ENCODE measurements around the gene GFRA1.

GFRA1 gene

GRCh38 chr10:116105264-116105663, 167.7 kb downstream of the GFRA1 start:
- TF ChIP-seq, protein P1, sequence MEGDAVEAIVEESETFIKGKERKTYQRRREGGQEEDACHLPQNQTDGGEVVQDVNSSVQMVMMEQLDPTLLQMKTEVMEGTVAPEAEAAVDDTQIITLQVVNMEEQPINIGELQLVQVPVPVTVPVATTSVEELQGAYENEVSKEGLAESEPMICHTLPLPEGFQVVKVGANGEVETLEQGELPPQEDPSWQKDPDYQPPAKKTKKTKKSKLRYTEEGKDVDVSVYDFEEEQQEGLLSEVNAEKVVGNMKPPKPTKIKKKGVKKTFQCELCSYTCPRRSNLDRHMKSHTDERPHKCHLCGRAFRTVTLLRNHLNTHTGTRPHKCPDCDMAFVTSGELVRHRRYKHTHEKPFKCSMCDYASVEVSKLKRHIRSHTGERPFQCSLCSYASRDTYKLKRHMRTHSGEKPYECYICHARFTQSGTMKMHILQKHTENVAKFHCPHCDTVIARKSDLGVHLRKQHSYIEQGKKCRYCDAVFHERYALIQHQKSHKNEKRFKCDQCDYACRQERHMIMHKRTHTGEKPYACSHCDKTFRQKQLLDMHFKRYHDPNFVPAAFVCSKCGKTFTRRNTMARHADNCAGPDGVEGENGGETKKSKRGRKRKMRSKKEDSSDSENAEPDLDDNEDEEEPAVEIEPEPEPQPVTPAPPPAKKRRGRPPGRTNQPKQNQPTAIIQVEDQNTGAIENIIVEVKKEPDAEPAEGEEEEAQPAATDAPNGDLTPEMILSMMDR (IDR thresholded peaks at IDR 0.05; ENCODE audit: low read depth, low read length), result no peak
- H3K4me3 ChIP-seq (ENCODE audit: low read depth, low read length), result no peak overlapping the region

GRCh38 chr10:116104210-116104932, 168.6 kb downstream of the GFRA1 start:
- TF ChIP-seq, protein P1 (IDR thresholded peaks at IDR 0.05; ENCODE audit: low read depth, low read length), result no peak

GRCh38 chr10:116103668-116104067, 169.3 kb downstream of the GFRA1 start:
- H3K4me3 ChIP-seq (ENCODE audit: low read depth, low read length), result no peak overlapping the region
- TF ChIP-seq, protein P1 (IDR thresholded peaks at IDR 0.05; ENCODE audit: low read depth, low read length), result no peak

More at GRCh38 chr10:116104210-116104932, 168.6 kb downstream of the GFRA1 start:
- no peak overlapping the region for H3K4me3 ChIP-seq (ENCODE audit: low read depth, low read length)

DNA sequence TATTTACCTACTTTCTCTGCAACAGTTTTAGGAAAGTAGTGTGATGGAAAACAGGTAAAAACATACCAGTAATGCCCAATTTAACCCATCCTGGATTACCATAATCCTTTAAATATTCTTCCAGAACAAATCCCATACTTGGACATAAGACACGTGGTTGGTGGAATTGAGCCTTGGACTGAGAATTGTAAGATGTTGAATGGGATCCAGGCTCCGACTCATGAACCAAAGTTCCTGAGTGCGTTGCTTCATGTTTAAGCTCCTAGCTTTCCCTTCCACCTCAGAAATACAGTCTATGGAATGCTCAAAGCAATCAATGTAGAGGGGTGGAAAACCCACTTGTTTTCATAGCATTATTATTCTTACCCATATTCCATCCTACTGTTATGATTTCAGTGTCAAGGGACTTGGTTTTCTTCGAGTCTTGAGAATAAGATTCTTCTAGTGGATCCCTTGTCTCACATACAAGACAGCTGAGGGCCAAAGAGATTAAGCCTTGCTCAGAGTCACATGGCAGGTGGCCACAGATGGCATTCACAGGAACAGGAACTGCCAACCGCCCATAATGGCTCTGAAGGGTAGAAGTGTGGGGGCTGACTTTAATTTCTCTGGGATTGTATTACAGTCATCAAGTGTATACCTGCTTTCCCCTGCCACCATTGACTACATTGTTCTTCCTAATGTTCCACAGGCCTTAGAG, 171.2 kb downstream of the GFRA1 start:
- H3K4me3 ChIP-seq (ENCODE audit: low read depth, low read length), result no peak overlapping the region
- TF ChIP-seq, protein P1 (IDR thresholded peaks at IDR 0.05; ENCODE audit: low read depth, low read length), result no peak

DNA sequence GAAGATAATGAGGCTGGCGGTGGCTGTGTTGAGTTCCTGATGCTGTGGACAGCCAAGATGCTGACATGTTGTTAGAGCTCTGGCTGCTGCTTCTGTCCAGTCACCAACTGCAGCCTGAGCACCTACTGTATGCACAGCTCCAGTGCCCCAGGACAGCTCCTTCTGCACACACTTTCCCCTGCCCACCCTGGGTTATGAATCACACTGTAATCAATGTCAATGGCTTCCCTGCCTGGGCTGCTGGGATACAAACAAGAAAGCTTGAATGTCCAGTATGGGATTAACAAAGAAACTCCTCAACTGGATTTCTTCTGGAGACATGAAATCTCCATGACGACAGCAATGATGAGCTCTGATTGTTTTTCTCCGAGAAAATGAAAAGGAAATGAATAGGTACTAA, 172.0 kb downstream of the GFRA1 start:
- no peak overlapping the region for H3K4me3 ChIP-seq (ENCODE audit: low read depth, low read length)
- TF ChIP-seq, protein P1 (IDR thresholded peaks at IDR 0.05; ENCODE audit: low read depth, low read length), result no peak

DNA sequence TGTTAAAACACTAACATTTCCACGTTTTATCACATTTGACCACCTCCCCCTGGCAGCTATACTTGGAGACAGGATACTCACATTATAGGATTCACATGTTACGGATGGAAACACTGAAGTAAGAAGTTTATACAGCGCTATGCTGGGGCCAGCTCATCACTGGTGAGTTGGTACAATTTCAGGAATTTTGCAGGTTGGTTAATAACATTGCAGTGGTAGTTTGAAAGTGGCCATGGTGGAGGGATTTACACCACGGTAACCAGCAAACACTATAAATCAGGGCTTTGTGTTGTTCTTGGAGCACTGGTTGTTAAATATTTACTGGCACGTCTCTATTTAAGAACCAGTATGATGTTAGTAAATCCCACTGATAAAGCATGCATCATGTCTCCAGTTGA, 174.0 kb downstream of the GFRA1 start:
- H3K4me3 ChIP-seq (ENCODE audit: low read depth, low read length), result no peak overlapping the region
- TF ChIP-seq, protein P1 (IDR thresholded peaks at IDR 0.05; ENCODE audit: low read depth, low read length), result no peak

- no peak overlapping the region for H3K4me3 ChIP-seq (ENCODE audit: low read depth, low read length)
- TF ChIP-seq, protein P1 (IDR thresholded peaks at IDR 0.05; ENCODE audit: low read depth, low read length), result no peak
Observed at GRCh38 chr10:116098411-116099022, 174.5 kb downstream of the GFRA1 start.
